Keratinocyte (primary cell): Measurements from ENCODE around the gene AKT1. TPM values are rescaled to one million over a fixed set of nuclear protein-coding genes. Genes with fewer than 3 reads are reported as not detected.
"Not testable (repeated sequence)": the region's sequence is repeated elsewhere in the genome, so short reads cannot be mapped to it uniquely, and the experiment has no call there.

Experiments used
- DNase-seq: peaks from one replicate; pipeline ENCODE4 v3.0.0-alpha.2; 2011; ENCODE audit warnings: low read depth, missing footprints, low spot score
- FAIRE-seq: peaks from 2 replicates; lab custom pipeline; 2011; peaks lifted over from hg19 to GRCh38; lab: Jason Lieb, UNC
- H2AFZ ChIP-seq: 2 replicates; pipeline ENCODE4 v1.6.0; 2012; ENCODE audit warnings: low read length, control low read depth, inconsistent platforms; ENCODE audit not compliant: control insufficient read depth
- H3K27ac ChIP-seq: 2 replicates; pipeline ENCODE4 v1.5.1; 2011; ENCODE audit warnings: low read length; ENCODE audit not compliant: control insufficient read depth, insufficient read depth
- H3K27me3 ChIP-seq: 3 replicates; pipeline ENCODE4 v1.6.0; 2011; ENCODE audit warnings: low read length; ENCODE audit not compliant: control insufficient read depth, insufficient read depth; ENCODE audit errors: extremely low read depth
- H3K36me3 ChIP-seq, 2 experiments: 2 replicates in 1 of 2; 3 replicates in 1 of 2; pipeline ENCODE4 v1.5.1; 2011; ENCODE audit warnings: low read length in 2 of 2, mild to moderate bottlenecking in 1 of 2; ENCODE audit not compliant: control insufficient read depth in 2 of 2, insufficient read depth in 2 of 2; ENCODE audit errors: extremely low read depth in 1 of 2
- H3K4me1 ChIP-seq: 3 replicates; pipeline ENCODE4 v1.5.1; 2011; ENCODE audit warnings: low read length; ENCODE audit not compliant: control insufficient read depth, insufficient read depth; ENCODE audit errors: extremely low read depth
- H3K4me2 ChIP-seq: 3 replicates; pipeline ENCODE4 v1.6.0; 2011; ENCODE audit warnings: low read depth, low read length; ENCODE audit not compliant: control insufficient read depth, insufficient read depth; ENCODE audit errors: extremely low read depth
- H3K4me3 ChIP-seq, 3 experiments: fragments of 200-600 bp in 1 of 3; sonication (generic) in 1 of 3; 2 replicates in 2 of 3; 3 replicates in 1 of 3; pipeline ENCODE4 v1.5.1; 2011 to 2016; ENCODE audit warnings: low read length in 3 of 3, mild to moderate bottlenecking in 3 of 3, control low read depth in 2 of 3, inconsistent platforms in 1 of 3, low read depth in 1 of 3, mixed read lengths in 1 of 3, mixed run types in 1 of 3, moderate library complexity in 1 of 3; ENCODE audit not compliant: control insufficient read depth in 2 of 3, insufficient read depth in 2 of 3; ENCODE audit errors: extremely low read depth in 1 of 3
- H3K79me2 ChIP-seq: 2 replicates; pipeline ENCODE4 v1.6.0; 2012; ENCODE audit warnings: low read length; ENCODE audit not compliant: control insufficient read depth, insufficient read depth
- H3K9ac ChIP-seq: 3 replicates; pipeline ENCODE4 v1.6.0; 2011; ENCODE audit warnings: low read length; ENCODE audit not compliant: control insufficient read depth, insufficient read depth; ENCODE audit errors: extremely low read depth
- H3K9me1 ChIP-seq: 3 replicates; pipeline ENCODE4 v1.6.0; 2011; ENCODE audit warnings: low read length; ENCODE audit not compliant: control insufficient read depth, insufficient read depth; ENCODE audit errors: extremely low read depth
- H3K9me3 ChIP-seq: 2 replicates; pipeline ENCODE4 v1.5.1; 2012; ENCODE audit warnings: low read depth, low read length; ENCODE audit not compliant: control insufficient read depth
- H4K20me1 ChIP-seq: 3 replicates; pipeline ENCODE4 v1.6.0; 2011; ENCODE audit warnings: low read length; ENCODE audit not compliant: control insufficient read depth, insufficient read depth; ENCODE audit errors: extremely low read depth
- CTCF ChIP-seq, 3 experiments: IDR thresholded peaks in 1 of 3; conservative IDR thresholded peaks in 1 of 3; optimal IDR thresholded peaks in 1 of 3; 2 replicates in 2 of 3; 3 replicates in 1 of 3; pipeline versions ENCODE3 to v1.5.1; 2011; ENCODE audit warnings: low read length in 3 of 3, mild to moderate bottlenecking in 3 of 3, moderate library complexity in 2 of 3, control low read depth in 1 of 3, inconsistent platforms in 1 of 3; ENCODE audit not compliant: insufficient read depth in 2 of 3; ENCODE audit errors: extremely low read depth in 1 of 3
- EZH2 ChIP-seq: IDR thresholded peaks from one replicate; pipeline ENCODE4 v1.6.1; 2012; ENCODE audit warnings: inconsistent platforms, mild to moderate bottlenecking, low read length, moderate library complexity
- dilution Hi-C: fragments of 300-500 bp; cut with MboI; formaldehyde crosslinking; loops from one replicate; pipeline ENCODE4 v1.7.0; 2020; ENCODE audit warnings: low sequenced_read_pairs; ENCODE audit not compliant: extremely low pct_ligation_motif_present
- polyA plus RNA-seq, 5 experiments: library from polyadenylated mRNA; depleted of rRNA in 3 of 5; stranded (reverse) in 3 of 5; stranded (forward) in 1 of 5; unstranded in 1 of 5; fragments of >200 nt; gene quantifications; 1 replicate in 1 of 5; 2 replicates in 3 of 5; 3 replicates in 1 of 5; pipeline versions ENCODE4 v1.2.1 to v1.2.3, GENCODE V29; 2011 to 2012; ENCODE audit warnings: missing spikeins in 2 of 5, low read depth in 1 of 5, low replicate concordance in 1 of 5

AKT1 gene
- polyA plus RNA-seq, 1 donor (not counting 4 experiments of a cell fraction or from before 2014, with no cell fraction given), result 82.3 TPM

- Histone ChIP-seq H3K79me2 (peaks cover 34% of the 10 kb centered on the region), H3K36me3 (peaks cover 14% of the 10 kb centered on the region in 2 experiments), H3K9ac (peak overlapping the region; percentile 66), H4K20me1 (peaks cover 3% of the 10 kb centered on the region), H3K9me3 (no peaks in the 10 kb centered on the region), H3K4me2 (peak overlapping the region; percentile 77), H3K27ac (peak overlapping the region; percentile 59), H3K9me1 (no peaks in the 10 kb centered on the region), H3K27me3 (no peaks in the 10 kb centered on the region), H3K4me1 (peaks cover 45% of the 10 kb centered on the region), H2AFZ (peak overlapping the region; percentile 94), H3K4me3 (peak overlapping the region; percentile 56 to 97 (median 70))
- no peak for DNase-seq
- TF ChIP-seq EZH2, result no peak
- TF ChIP-seq CTCF (optimal IDR thresholded peaks at IDR 0.05 in 1 of 3, IDR thresholded peaks at IDR 0.05 in 1 of 3, conservative IDR thresholded peaks at IDR 0.05 in 1 of 3; ENCODE audit: extremely low read depth in 1 of 3, insufficient read depth in 2 of 3, low read length in 3 of 3), result no peak
- FAIRE-seq, result no peak
- dilution Hi-C loops, result loop anchor here (10.0 kb wide), 1 partner anchor 72 kb away; no protein-coding TSS in a partner anchor
Measured at GRCh38 chr14:104752423-104752734, 43.2 kb downstream of the AKT1 start.

GRCh38 chr14:104751539-104752422 is 43.8 kb downstream of the AKT1 start:
- peak overlapping the region; percentile 66 for H3K9ac ChIP-seq
- FAIRE-seq (no peak), DNase-seq (no peak)
- H4K20me1 ChIP-seq, result peaks cover 3% of the 10 kb centered on the region
- H2AFZ ChIP-seq, result peak overlapping the region; percentile 94
- no peaks in the 10 kb centered on the region for H3K9me3 ChIP-seq
- peaks cover 51% of the 10 kb centered on the region for H3K4me1 ChIP-seq
- H3K27me3 ChIP-seq, result no peaks in the 10 kb centered on the region
- peak overlapping the region; percentile 77 for H3K4me2 ChIP-seq
- H3K36me3 ChIP-seq, result peaks cover 9 to 12% of the 10 kb centered on the region in 2 experiments
- H3K9me1 ChIP-seq, result no peaks in the 10 kb centered on the region
- H3K79me2 ChIP-seq, result peaks cover 31% of the 10 kb centered on the region
- dilution Hi-C loops, result loop anchor here (10.0 kb wide), 1 partner anchor 73 kb away; no protein-coding TSS in a partner anchor
- H3K27ac ChIP-seq, result peak overlapping the region; percentile 59
- TF ChIP-seq EZH2, result no peak
- no peak for TF ChIP-seq CTCF (optimal IDR thresholded peaks at IDR 0.05 in 1 of 3, IDR thresholded peaks at IDR 0.05 in 1 of 3, conservative IDR thresholded peaks at IDR 0.05 in 1 of 3; ENCODE audit: extremely low read depth in 1 of 3, insufficient read depth in 2 of 3, low read length in 3 of 3)
- peak overlapping the region; percentile 56 to 97 (median 70) for H3K4me3 ChIP-seq

- H3K9me1 ChIP-seq, FAIRE-seq, H3K9ac ChIP-seq, H3K4me3 ChIP-seq, H3K27me3 ChIP-seq, DNase-seq, H4K20me1 ChIP-seq, H3K36me3 ChIP-seq, H3K9me3 ChIP-seq, H2AFZ ChIP-seq, H3K27ac ChIP-seq: not testable (repeated sequence)
- dilution Hi-C loops, result loop anchor here (10.0 kb wide), 1 partner anchor 74 kb away; no protein-coding TSS in a partner anchor
- peaks cover 62% of the 10 kb centered on the region for H3K4me1 ChIP-seq
- H3K79me2 ChIP-seq, result peaks cover 27% of the 10 kb centered on the region
- H3K4me2 ChIP-seq, result peak overlapping the region; percentile 70
Measured at GRCh38 chr14:104750753-104751057, 44.8 kb downstream of the AKT1 start.
